GM12878 (cell line): ENCODE measurements around the gene IQCC. TPM values are rescaled to one million over a fixed set of nuclear protein-coding genes. Genes with fewer than 3 reads are reported as not detected.

Experiments used
- ATAC-seq: fragments of 200-7000 bp; cut with Tn5 transposase; 3 replicates; pipeline ENCODE4 v1.9.1; 2020; ENCODE audit warnings: mild to moderate bottlenecking, moderate library complexity
- BruUV-seq: library from RNA; stranded (reverse); fragments of 400-500 nt; replicated peaks from 2 replicates; lab custom pipeline; 2021; lab: Mats Ljungman, UMichigan
- CTCF ChIA-PET: fragments of 300-600 bp; sonication (Branson Sonifier 250); formaldehyde crosslinking; extraction: SDS; loops from one replicate; lab custom pipeline; 2021; ENCODE audit warnings: inconsistent platforms; lab: Yijun Ruan, JAX
- POLR2A ChIA-PET: fragments of 350-600 bp; formaldehyde crosslinking; extraction: SDS; loops from one replicate; lab custom pipeline; 2021; ENCODE audit warnings: inconsistent platforms; lab: Charles Lee
- RAD21 ChIA-PET: fragments of 300-600 bp; sonication (Branson Sonifier 250); formaldehyde crosslinking; loops from one replicate; lab custom pipeline; 2023; ENCODE audit warnings: antibody characterized with exemption; ENCODE audit not compliant: unreplicated experiment; lab: Charles Lee
- SMC1A ChIA-PET: fragments of 300-600 bp; sonication (Branson Sonifier 250); formaldehyde crosslinking; loops from one replicate; lab custom pipeline; 2023; ENCODE audit not compliant: unreplicated experiment, uncharacterized antibody; lab: Charles Lee
- DNase-seq: peaks from one replicate; pipeline ENCODE4 v3.0.0-alpha.2; 2011; ENCODE audit warnings: low read depth, low spot score
- FAIRE-seq: peaks from 3 replicates; lab custom pipeline; 2011; peaks lifted over from hg19 to GRCh38; lab: Jason Lieb, UNC
- H2AFZ ChIP-seq: 2 replicates; pipeline ENCODE4 v1.6.0; 2011; ENCODE audit warnings: low read depth, low read length, control low read depth; ENCODE audit not compliant: control insufficient read depth
- H3K27ac ChIP-seq: 2 replicates; pipeline ENCODE4 v1.5.1; 2011; ENCODE audit warnings: control low read depth; ENCODE audit not compliant: control insufficient read depth, insufficient read depth
- H3K27me3 ChIP-seq, 2 experiments: replicated peaks in 1 of 2; 2 replicates each; pipeline versions ENCODE4 v1.6.0 to v1.6.1; 2011; ENCODE audit warnings: low read length in 1 of 2; ENCODE audit not compliant: control insufficient read depth in 2 of 2, insufficient read depth in 2 of 2
- H3K36me3 ChIP-seq, 2 experiments: 2 replicates each; pipeline ENCODE4 v1.5.1; 2011; ENCODE audit warnings: low read length in 1 of 2; ENCODE audit not compliant: control insufficient read depth in 2 of 2, insufficient read depth in 2 of 2
- H3K4me1 ChIP-seq: 2 replicates; pipeline ENCODE4 v1.6.1; 2011; ENCODE audit warnings: mild to moderate bottlenecking, low read length, moderate library complexity, mixed read lengths; ENCODE audit not compliant: control insufficient read depth, insufficient read depth
- H3K4me2 ChIP-seq: 2 replicates; pipeline ENCODE4 v1.6.0; 2011; ENCODE audit warnings: control low read depth; ENCODE audit not compliant: control insufficient read depth, insufficient read depth
- H3K4me3 ChIP-seq: fragments of 200-600 bp; sonication (generic); 2 replicates; pipeline ENCODE4 v1.5.1; 2016
- H3K79me2 ChIP-seq: 2 replicates; pipeline ENCODE4 v1.6.0; 2011; ENCODE audit warnings: low read length; ENCODE audit not compliant: control insufficient read depth, insufficient read depth
- H3K9ac ChIP-seq: 2 replicates; pipeline ENCODE4 v1.8.0; 2011; ENCODE audit warnings: low read length, control low read depth, mixed read lengths; ENCODE audit not compliant: control insufficient read depth, insufficient read depth
- H3K9me3 ChIP-seq: replicated peaks from 3 replicates; pipeline ENCODE4 v1.5.1; 2011; ENCODE audit warnings: mild to moderate bottlenecking, low read length; ENCODE audit not compliant: control insufficient read depth, insufficient read depth
- H4K20me1 ChIP-seq: 2 replicates; pipeline ENCODE4 v1.6.0; 2011; ENCODE audit not compliant: control insufficient read depth, insufficient read depth
- ATF7 ChIP-seq: fragments of 450-650 bp; IDR thresholded peaks from 2 replicates; pipeline ENCODE4 v1.6.1; 2016; ENCODE audit warnings: low read depth, mild to moderate bottlenecking
- BHLHE40 ChIP-seq, 2 experiments: fragments of 450-650 bp in 1 of 2; IDR thresholded peaks; 2 replicates each; pipeline ENCODE4 v1.6.1; 2011 to 2017; ENCODE audit warnings: low read depth in 2 of 2, borderline replicate concordance in 1 of 2, improper control_type of control experiment in 1 of 2, low read length in 1 of 2, mild to moderate bottlenecking in 1 of 2
- BMI1 ChIP-seq: fragments of 450-650 bp; IDR thresholded peaks from 2 replicates; pipeline ENCODE4 v1.6.1; 2016; ENCODE audit warnings: mild to moderate bottlenecking, moderate library complexity, borderline replicate concordance
- EZH2 ChIP-seq: IDR thresholded peaks from 2 replicates; pipeline ENCODE4 v1.6.1; 2012; ENCODE audit warnings: low read depth, mild to moderate bottlenecking, control low read depth, inconsistent platforms, low read length, borderline replicate concordance; ENCODE audit not compliant: control insufficient read depth
- GABPA ChIP-seq: IDR thresholded peaks from 2 replicates; pipeline ENCODE4 v1.6.1; 2014; ENCODE audit warnings: antibody characterized with exemption, low read depth, mild to moderate bottlenecking, inconsistent platforms
- GATAD2B ChIP-seq: fragments of 450-650 bp; conservative IDR thresholded peaks from 2 replicates; pipeline ENCODE4 v1.6.1; 2017; ENCODE audit warnings: low read depth, mild to moderate bottlenecking, moderate library complexity
- HCFC1 ChIP-seq: fragments of 150-350 bp; IDR thresholded peaks from 2 replicates; pipeline ENCODE4 v1.6.1; 2014; ENCODE audit warnings: low read length
- MXI1 ChIP-seq: fragments of 150-350 bp; IDR thresholded peaks from 2 replicates; pipeline ENCODE4 v1.6.1; 2011; ENCODE audit warnings: low read depth, mild to moderate bottlenecking, inconsistent platforms, low read length, improper control_type of control experiment
- MYC ChIP-seq: IDR thresholded peaks from 2 replicates; pipeline ENCODE4 v1.6.1; 2011; ENCODE audit warnings: mild to moderate bottlenecking, low read length, moderate library complexity, inconsistent platforms; ENCODE audit not compliant: insufficient read depth, insufficient replicate concordance, insufficient read length, severe bottlenecking
- NBN ChIP-seq: fragments of 450-650 bp; IDR thresholded peaks from 2 replicates; pipeline ENCODE4 v1.6.1; 2016
- NR2C1 ChIP-seq: fragments of 450-650 bp; IDR thresholded peaks from 2 replicates; pipeline ENCODE4 v1.6.1; 2017; ENCODE audit warnings: antibody characterized with exemption, mild to moderate bottlenecking, moderate library complexity
- SIN3A ChIP-seq: IDR thresholded peaks from 2 replicates; pipeline ENCODE4 v1.6.1; 2012; ENCODE audit warnings: low read depth, low read length, improper control_type of control experiment
- SMAD5 ChIP-seq: IDR thresholded peaks from 2 replicates; pipeline ENCODE4 v1.6.1; 2016; ENCODE audit warnings: antibody characterized with exemption, low read depth
- SP1 ChIP-seq: IDR thresholded peaks from one replicate; pipeline ENCODE4 v1.6.1; 2011; ENCODE audit warnings: low read depth, low read length
- TCF12 ChIP-seq: IDR thresholded peaks from 2 replicates; pipeline ENCODE4 v1.6.1; 2011; ENCODE audit warnings: low read depth, mild to moderate bottlenecking, low read length
- YY1 ChIP-seq: IDR thresholded peaks from 2 replicates; pipeline ENCODE4 v1.6.1; 2011; ENCODE audit warnings: low read depth, mild to moderate bottlenecking, low read length
- ZNF207 ChIP-seq: fragments of 450-650 bp; IDR thresholded peaks from 2 replicates; pipeline ENCODE4 v1.6.1; 2014; ENCODE audit warnings: antibody characterized with exemption, mild to moderate bottlenecking, borderline replicate concordance
- ZSCAN29 ChIP-seq: fragments of 450-650 bp; IDR thresholded peaks from 2 replicates; pipeline ENCODE4 v1.6.1; 2017; ENCODE audit warnings: mild to moderate bottlenecking, moderate library complexity
- WGBS: methylation state at CpG from one replicate; pipeline ENCODE4 v1.1.6; 2016; ENCODE audit warnings: low lambda C conversion rate; ENCODE audit not compliant: insufficient replicate concordance, insufficient coverage; ENCODE audit errors: missing lambda C conversion rate; 5-methylcytosine and 5-hydroxymethylcytosine counted together
- in situ Hi-C: fragments of 300-500 bp; cut with MboI; formaldehyde crosslinking; loops from 9 replicates; pipeline ENCODE4 v1.14.3; 2018; ENCODE audit warnings: mixed read lengths
- intact Hi-C: fragments of 100-400 bp; cut with micrococcal nuclease; formaldehyde crosslinking; loops from one replicate; pipeline ENCODE4 v1.14.2; 2022; ENCODE audit not compliant: unreplicated experiment
- polyA plus RNA-seq, 11 experiments: library from polyadenylated mRNA; depleted of rRNA in 4 of 11; unstranded in 6 of 11; stranded (reverse) in 5 of 11; fragments of >200 nt; fragmentation: Nextera tagmentation in 4 of 11; fragmentation: Illumina TruSeq in 1 of 11; extraction: Ambion mirVana in 4 of 11; extraction: Trizol in 1 of 11; gene quantifications; 1 replicate in 1 of 11; 2 replicates in 10 of 11; pipeline versions ENCODE4 v1.2.1 to v1.2.3, GENCODE V29; 2011 to 2016; ENCODE audit warnings: inconsistent platforms in 2 of 11, missing spikeins in 2 of 11, low read depth in 1 of 11
- total RNA-seq, 4 experiments: library from RNA; depleted of rRNA in 3 of 4; stranded (reverse); fragments of >200 nt in 3 of 4; fragmentation: Illumina TruSeq in 1 of 4; extraction: Trizol in 1 of 4; gene quantifications; 2 replicates each; pipeline versions ENCODE4 v1.2.1 to v1.2.3, GENCODE V29; 2013 to 2021
- TF ChIP-seq, protein P1 (sequence below): IDR thresholded peaks from 2 replicates; pipeline ENCODE4 v1.6.1; 2012; ENCODE audit warnings: low read depth, low read length, improper control_type of control experiment
- TF ChIP-seq, protein P2 (sequence below): fragments of 150-350 bp; IDR thresholded peaks from 2 replicates; pipeline ENCODE4 v1.6.1; 2014; ENCODE audit warnings: mild to moderate bottlenecking, low read depth, low read length
- TF ChIP-seq, protein P3 (sequence below): IDR thresholded peaks from 2 replicates; pipeline ENCODE4 v1.6.1; 2012; ENCODE audit warnings: low read depth, low read length, improper control_type of control experiment

Gene IQCC
- total and polyA plus RNA-seq, 10 of the 15 experiments (the other 5 are each of a cell fraction or from before 2014, with no cell fraction given): 2.1 to 6.8 (median 4.9) TPM

DNA sequence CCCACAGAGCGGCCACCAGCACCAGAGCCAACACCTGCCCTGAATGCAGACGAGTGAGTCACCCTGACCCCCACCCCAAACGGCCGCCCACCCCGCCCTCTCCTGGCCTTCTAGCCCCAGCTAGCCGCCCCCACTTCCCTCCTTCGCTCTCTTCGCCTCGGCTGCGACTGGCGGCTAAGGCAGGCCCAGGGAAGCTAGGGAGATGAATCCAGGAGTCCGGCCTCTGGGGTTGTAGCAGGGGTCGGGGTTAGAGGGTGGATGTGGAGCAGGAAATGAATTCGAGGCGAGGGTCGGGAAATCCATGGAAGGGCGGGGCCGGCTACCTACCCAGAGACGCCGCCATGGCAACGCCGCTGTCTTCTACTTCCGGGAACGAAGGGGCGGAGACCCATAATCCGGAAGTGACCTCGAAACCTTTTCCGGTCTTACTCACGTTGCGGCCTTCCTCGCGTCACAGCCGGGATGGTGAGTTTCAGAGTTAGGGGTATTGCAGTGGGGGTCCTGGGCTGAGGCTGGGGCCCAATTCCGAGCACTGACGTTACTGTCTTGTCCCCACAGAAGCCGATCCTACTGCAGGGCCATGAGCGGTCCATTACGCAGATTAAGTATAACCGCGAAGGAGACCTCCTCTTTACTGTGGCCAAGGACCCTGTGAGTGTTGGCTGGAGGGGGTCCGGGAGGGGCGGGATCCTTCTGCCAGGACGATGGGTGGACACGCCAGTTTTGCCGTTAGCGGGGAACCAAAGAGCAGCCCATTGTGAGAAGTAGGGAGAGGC lies 16.7 kb downstream of the IQCC start, which contains the start of the genes EIF3I and TMEM234:
Gene EIF3I, plus strand, starts transcription at position 428 of the 776 bp plus-strand sequence. Its CDS starts 35 bp downstream, at position 463.
Gene TMEM234, minus strand, starts transcription at position 374 of the 776 bp plus-strand sequence. Its CDS starts 31 bp downstream, at position 343.
- Histone ChIP-seq H3K27me3 (no peaks in the 10 kb centered on the region), H3K9ac (peak within 1 kb of the TSS; percentile 99), H3K36me3 (peaks cover 2 to 13% of the 10 kb centered on the region in 2 experiments), H3K9me3 (no peaks in the 10 kb centered on the region), H3K27ac (peak within 1 kb of the TSS; percentile 98), H4K20me1 (no peaks in the 10 kb centered on the region), H3K4me1 (peaks cover 12% of the 10 kb centered on the region), H3K4me2 (peak within 1 kb of the TSS; percentile 92), H3K4me3 (peak within 1 kb of the TSS; percentile 89), H3K79me2 (peaks cover 29% of the 10 kb centered on the region), H2AFZ (peak within 1 kb of the TSS; percentile 89)
- DNase-seq (peak; percentile 60), ATAC-seq (peak; percentile 91), FAIRE-seq (peak; percentile 91)
- CTCF ChIA-PET: interaction anchor here (1.0 to 6.0 kb wide), 3 partner anchors 18 to 172 kb away, joined by 3 to 46 read pairs (median 9); partner anchors contain the start of gene FAM167B
- no TSS peak for BruUV-seq
- in situ Hi-C loops (no loop called here), intact Hi-C loops (no loop called here)
- POLR2A ChIA-PET: interaction anchor here (0.6 to 1.5 kb wide), 5 partner anchors 20 to 114 kb away, joined by 3 to 6 read pairs (median 3); partner anchors contain the start of gene KPNA6
- SMC1A ChIA-PET: interaction anchor here (1.0 to 2.0 kb wide), 3 partner anchors 42 to 99 kb away, joined by 3 to 11 read pairs (median 4); partner anchors contain the start of gene TXLNA
- RAD21 ChIA-PET: interaction anchor here (1.0 to 2.1 kb wide), 5 partner anchors 21 to 115 kb away, joined by 3 to 10 read pairs (median 4); partner anchors contain the start of genes CCDC28B, HDAC1, KPNA6 and MARCKSL1
- WGBS: under 1% methylated on average over 42 of the region's 46 CpGs
- peak; percentile 39; the same call in 1 of the 2 replicates for TF ChIP-seq YY1
- peak; percentile 70 for TF ChIP-seq ATF7
- TF ChIP-seq GATAD2B: 0 out of 2 replicates have a peak, but pooled peaks have one; percentile 26
- 0 out of 2 replicates have a peak, but pooled peaks have one; percentile 66 for TF ChIP-seq NBN
- TF ChIP-seq SMAD5: peak; percentile 88; the same call in 1 of the 2 replicates
- TF ChIP-seq SIN3A: peak; percentile 91
- TF ChIP-seq MYC: no peak
- peak; percentile 92 for TF ChIP-seq MXI1
- TF ChIP-seq, protein P1, sequence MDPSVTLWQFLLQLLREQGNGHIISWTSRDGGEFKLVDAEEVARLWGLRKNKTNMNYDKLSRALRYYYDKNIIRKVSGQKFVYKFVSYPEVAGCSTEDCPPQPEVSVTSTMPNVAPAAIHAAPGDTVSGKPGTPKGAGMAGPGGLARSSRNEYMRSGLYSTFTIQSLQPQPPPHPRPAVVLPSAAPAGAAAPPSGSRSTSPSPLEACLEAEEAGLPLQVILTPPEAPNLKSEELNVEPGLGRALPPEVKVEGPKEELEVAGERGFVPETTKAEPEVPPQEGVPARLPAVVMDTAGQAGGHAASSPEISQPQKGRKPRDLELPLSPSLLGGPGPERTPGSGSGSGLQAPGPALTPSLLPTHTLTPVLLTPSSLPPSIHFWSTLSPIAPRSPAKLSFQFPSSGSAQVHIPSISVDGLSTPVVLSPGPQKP: peak; percentile 62; the same call in 1 of the 2 replicates
- peak; percentile 95 for TF ChIP-seq BMI1
- 0 out of 2 replicates have a peak, but pooled peaks have one; percentile 35 for TF ChIP-seq ZNF207
- TF ChIP-seq, protein P2, sequence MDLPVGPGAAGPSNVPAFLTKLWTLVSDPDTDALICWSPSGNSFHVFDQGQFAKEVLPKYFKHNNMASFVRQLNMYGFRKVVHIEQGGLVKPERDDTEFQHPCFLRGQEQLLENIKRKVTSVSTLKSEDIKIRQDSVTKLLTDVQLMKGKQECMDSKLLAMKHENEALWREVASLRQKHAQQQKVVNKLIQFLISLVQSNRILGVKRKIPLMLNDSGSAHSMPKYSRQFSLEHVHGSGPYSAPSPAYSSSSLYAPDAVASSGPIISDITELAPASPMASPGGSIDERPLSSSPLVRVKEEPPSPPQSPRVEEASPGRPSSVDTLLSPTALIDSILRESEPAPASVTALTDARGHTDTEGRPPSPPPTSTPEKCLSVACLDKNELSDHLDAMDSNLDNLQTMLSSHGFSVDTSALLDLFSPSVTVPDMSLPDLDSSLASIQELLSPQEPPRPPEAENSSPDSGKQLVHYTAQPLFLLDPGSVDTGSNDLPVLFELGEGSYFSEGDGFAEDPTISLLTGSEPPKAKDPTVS: 0 out of 2 replicates have a peak, but pooled peaks have one; percentile 16
- TF ChIP-seq NR2C1: peak; percentile 95
- peak; percentile 33; a peak in 3 of 4 replicates for TF ChIP-seq BHLHE40 (IDR thresholded peaks at IDR 0.05; ENCODE audit: borderline replicate concordance in 1 of 2, low read depth in 2 of 2, low read length in 1 of 2)
- peak; percentile 50 for TF ChIP-seq HCFC1
- TF ChIP-seq ZSCAN29: no peak
- TF ChIP-seq TCF12: no peak
- TF ChIP-seq, protein P3, sequence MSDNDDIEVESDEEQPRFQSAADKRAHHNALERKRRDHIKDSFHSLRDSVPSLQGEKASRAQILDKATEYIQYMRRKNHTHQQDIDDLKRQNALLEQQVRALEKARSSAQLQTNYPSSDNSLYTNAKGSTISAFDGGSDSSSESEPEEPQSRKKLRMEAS: peak; percentile 64; the same call in 1 of the 2 replicates
- TF ChIP-seq EZH2: no peak
- peak; percentile 47 for TF ChIP-seq SP1
- TF ChIP-seq GABPA: peak; percentile 94
